ENCODE data around the gene KBTBD2.
"Not testable (repeated sequence)": the region's sequence is repeated elsewhere in the genome, so short reads cannot be mapped to it uniquely, and the experiment has no call there.

KBTBD2 gene

DNA sequence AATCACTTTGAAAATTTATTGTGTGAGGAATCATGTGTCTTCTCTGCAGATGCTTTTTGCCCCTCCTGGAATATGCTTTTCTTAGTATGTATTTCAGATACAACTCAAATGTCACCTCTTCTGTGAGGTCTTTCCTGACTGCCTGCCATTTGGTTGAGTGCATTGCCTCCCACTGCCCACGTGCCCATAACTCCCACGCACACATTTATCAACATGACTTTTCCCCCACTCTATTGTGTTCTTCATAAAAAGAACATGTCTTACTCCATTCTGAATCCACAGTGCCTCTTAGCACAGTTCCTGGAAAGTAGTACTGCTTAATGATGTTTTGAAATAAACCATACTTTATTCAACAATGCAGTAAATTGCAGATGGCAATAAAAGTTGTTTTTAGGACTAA lies 42.9 kb downstream of the KBTBD2 start:
- not testable (repeated sequence) for DNase-seq; H3K27ac ChIP-seq; H3K9me3 ChIP-seq (ENCODE audit: severe bottlenecking); H3K4me3 ChIP-seq (ENCODE audit: low read depth, low read length); H3K27me3 ChIP-seq (ENCODE audit: insufficient read depth, low read depth, severe bottlenecking); H3K36me3 ChIP-seq

DNA sequence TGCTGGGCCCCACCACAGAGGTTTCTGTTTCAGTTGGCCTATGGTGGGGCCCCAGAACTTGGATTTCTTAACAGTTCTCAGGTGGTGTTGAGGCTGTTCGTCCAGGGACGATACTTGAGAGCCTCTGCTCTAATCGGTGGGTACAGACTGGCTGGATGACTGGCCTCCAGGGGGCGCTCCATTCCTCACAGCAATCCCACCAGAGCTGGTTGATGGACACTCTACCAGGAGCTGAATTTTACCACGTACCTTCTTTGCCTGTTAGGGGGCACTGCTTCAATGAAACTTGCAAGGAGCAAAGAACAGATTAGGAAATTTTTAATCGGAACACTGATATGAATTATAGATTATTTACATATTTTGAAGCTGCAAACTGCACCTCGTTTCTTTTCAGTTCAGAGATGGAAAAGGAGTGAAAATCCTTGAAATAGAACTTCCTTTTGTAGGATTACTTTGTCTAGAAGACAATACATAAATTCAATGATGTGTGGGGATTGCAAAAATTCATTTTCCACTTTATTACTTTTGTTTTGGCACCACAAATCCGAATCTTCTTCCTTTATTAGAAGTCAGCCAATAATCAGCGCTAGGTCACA lies 44.8 kb downstream of the KBTBD2 start:
- Histone ChIP-seq H3K27me3 (ENCODE audit: insufficient read depth, low read depth, severe bottlenecking) (no peaks in the 10 kb centered on the region), H3K27ac (no peak overlapping the region)
- TF ChIP-seq, protein P1, sequence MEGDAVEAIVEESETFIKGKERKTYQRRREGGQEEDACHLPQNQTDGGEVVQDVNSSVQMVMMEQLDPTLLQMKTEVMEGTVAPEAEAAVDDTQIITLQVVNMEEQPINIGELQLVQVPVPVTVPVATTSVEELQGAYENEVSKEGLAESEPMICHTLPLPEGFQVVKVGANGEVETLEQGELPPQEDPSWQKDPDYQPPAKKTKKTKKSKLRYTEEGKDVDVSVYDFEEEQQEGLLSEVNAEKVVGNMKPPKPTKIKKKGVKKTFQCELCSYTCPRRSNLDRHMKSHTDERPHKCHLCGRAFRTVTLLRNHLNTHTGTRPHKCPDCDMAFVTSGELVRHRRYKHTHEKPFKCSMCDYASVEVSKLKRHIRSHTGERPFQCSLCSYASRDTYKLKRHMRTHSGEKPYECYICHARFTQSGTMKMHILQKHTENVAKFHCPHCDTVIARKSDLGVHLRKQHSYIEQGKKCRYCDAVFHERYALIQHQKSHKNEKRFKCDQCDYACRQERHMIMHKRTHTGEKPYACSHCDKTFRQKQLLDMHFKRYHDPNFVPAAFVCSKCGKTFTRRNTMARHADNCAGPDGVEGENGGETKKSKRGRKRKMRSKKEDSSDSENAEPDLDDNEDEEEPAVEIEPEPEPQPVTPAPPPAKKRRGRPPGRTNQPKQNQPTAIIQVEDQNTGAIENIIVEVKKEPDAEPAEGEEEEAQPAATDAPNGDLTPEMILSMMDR (IDR thresholded peaks at IDR 0.05; ENCODE audit: low read depth, low read length) = peak; percentile 85

DNA sequence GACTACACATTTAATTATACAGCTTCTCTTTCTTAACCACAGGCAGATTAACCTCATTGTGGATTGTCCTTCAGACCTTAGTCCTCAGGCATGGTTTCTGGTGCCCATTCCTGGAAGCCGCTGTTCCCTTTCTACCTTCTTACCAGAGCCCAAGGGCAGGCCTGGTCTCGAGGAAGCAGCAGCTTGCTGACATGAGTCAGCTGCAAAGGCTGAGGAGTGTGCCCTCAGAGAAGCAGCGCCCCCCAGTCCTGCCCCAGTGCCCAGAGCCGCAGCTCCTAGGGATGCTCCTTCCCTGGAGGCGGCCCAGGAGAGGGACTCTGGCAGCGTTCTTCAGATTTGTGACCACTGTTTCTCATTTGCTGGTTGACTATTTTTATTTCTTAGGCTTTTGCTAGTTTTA lies 46.8 kb downstream of the KBTBD2 start:
- H3K9me3 ChIP-seq (ENCODE audit: severe bottlenecking); H3K36me3 ChIP-seq; H3K27me3 ChIP-seq (ENCODE audit: insufficient read depth, low read depth, severe bottlenecking); DNase-seq; H3K27ac ChIP-seq; H3K4me3 ChIP-seq (ENCODE audit: low read depth, low read length): not testable (repeated sequence)

More for the DNA sequence above, 44.8 kb downstream of the KBTBD2 start:
- H3K9me3 ChIP-seq (ENCODE audit: severe bottlenecking) = no peaks in the 10 kb centered on the region
- H3K36me3 ChIP-seq = no peaks in the 10 kb centered on the region
- H3K4me3 ChIP-seq (ENCODE audit: low read depth, low read length) = no peak overlapping the region
- peak; percentile 88 for DNase-seq

DNA sequence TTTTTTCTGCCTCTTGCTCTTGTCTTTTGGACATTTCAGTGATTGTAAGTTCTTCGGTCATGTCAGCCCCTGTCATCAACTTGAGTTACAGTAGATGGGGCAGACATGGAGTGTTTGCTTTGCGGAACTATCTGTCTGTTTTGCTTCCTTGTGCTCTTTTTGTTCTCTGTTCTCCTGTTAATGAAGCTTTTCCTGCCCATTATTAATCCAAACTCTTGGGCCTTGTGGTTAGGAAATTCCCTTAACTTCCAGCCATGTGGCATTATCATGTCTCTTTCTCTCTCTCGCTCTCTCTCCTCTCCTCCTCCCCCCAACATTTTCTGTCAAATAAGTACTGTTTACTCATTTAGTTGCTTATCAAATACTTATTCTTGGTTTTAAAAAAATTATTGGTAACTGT lies 47.8 kb downstream of the KBTBD2 start:
- not testable (repeated sequence) for DNase-seq; H3K9me3 ChIP-seq (ENCODE audit: severe bottlenecking)

DNA sequence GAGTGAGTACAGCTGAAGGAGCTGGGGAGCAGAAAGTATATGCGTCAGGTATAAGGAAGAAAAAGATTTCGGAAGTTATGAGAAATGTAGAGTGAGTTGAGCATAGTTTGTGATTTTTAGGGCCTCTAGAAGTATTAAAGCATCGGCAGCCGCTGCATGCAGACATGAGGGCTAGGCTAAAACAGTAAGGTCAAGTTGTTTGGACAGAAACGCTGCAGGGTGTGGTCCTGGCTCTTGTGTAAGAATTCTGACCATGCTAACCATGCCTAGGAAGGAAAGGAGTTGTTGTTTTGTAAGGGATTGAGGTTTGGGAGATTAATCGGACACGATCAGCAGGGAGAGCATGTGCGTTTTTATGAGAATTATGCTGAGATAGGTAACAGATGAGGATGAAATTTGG lies 51.7 kb downstream of the KBTBD2 start:
- not testable (repeated sequence) for H3K4me3 ChIP-seq (ENCODE audit: low read depth, low read length); DNase-seq; H3K9me3 ChIP-seq (ENCODE audit: severe bottlenecking); H3K27me3 ChIP-seq (ENCODE audit: insufficient read depth, low read depth, severe bottlenecking); H3K27ac ChIP-seq; H3K36me3 ChIP-seq

More for the DNA sequence above, 47.8 kb downstream of the KBTBD2 start:
- H3K27me3 ChIP-seq (ENCODE audit: insufficient read depth, low read depth, severe bottlenecking); H3K36me3 ChIP-seq; H3K4me3 ChIP-seq (ENCODE audit: low read depth, low read length); H3K27ac ChIP-seq: not testable (repeated sequence)

DNA sequence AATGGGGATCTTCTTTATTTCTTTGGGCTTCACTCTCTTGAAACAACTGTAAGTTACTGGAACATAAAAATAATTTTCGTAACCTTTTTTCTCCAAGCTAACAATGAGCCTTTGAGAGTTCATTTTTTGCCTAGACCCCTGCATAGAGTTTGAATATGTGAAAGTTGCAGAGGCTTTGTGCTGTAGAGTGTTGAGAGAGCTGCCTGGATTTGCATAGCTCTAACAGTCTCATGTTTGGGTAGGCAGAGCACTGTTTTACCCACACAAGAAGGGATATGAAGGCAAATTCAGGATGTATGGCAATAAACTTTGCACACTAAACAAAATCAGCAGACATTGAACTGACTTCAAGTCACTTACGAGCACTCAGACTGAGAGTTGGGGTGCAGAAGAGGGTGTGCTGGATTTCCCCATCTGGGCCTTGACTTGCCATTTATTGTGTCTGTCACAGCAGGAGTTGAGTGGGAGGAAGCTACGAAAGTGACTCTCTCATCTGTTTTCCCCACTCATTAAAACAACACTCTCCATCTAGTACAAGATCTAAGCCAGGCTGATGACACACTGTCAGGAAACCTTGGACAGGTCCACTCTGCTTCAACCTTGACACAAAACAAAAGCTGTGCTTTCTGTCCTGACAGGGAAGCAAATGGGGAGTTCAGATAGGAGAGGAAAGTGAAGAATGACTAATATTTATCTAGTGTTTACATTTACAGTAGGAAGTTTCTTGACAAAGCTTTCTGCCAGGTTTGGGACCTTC lies 62.4 kb downstream of the KBTBD2 start:
- H3K27me3 ChIP-seq (ENCODE audit: insufficient read depth, low read depth, severe bottlenecking); DNase-seq; H3K27ac ChIP-seq; H3K4me3 ChIP-seq (ENCODE audit: low read depth, low read length); H3K9me3 ChIP-seq (ENCODE audit: severe bottlenecking); H3K36me3 ChIP-seq: not testable (repeated sequence)

All from WERI-Rb-1 (cell line).